GM19043 (cell line): Measurements from ENCODE around the gene OSBPL9.

Experiments
- ATAC-seq: cut with Tn5 transposase; IDR thresholded peaks from one replicate; pipeline ENCODE4 v1.9.1; 2021; ENCODE audit warnings: low read depth; ENCODE audit not compliant: unreplicated experiment

The OSBPL9 gene

DNA sequence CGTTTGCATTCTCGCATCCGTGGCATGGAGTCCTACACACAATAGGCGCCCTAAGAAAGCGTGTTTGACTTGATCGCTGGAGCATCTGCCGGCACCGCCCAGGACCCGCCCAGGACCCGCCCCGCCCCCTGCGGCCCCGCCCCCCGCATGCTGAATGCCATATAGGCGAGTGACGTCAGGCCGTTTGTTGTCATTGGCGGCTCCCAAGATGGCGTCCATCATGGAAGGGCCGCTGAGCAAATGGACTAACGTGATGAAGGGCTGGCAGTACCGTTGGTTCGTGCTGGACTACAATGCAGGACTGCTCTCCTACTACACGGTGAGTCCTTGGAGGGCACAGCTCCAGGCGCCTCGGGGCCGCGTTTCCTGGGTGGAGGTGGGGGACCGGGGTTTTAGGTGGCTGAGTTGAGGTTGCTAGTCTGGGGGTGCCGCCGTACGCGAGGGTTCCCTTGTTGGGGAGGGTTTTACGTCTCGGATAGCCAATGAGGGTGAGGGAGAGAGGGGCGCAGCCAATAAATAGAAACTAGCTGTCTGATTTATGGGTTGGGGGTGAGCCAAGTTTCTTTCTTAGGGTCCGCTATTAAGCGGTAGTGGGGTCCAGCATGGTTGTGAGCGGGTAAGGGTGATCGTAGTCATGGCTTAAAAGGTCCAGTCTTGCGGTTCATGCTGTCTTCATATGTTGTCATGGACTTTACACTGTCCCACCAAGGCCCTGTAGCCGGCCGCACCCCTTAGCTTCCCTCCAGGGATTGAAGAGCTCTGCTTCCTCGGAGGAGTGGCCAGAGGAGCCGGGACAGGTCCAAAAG lies at the start of gene OSBPL9:
Gene OSBPL9, plus strand, starts transcription at position 190 of the 806 bp plus-strand sequence. Its CDS starts 19 bp downstream, at position 209.
- peak; percentile 87 for ATAC-seq

GRCh38 chr1:51567653-51568052 lies 49.2 kb upstream of the OSBPL9 start:
- no peak for ATAC-seq

DNA sequence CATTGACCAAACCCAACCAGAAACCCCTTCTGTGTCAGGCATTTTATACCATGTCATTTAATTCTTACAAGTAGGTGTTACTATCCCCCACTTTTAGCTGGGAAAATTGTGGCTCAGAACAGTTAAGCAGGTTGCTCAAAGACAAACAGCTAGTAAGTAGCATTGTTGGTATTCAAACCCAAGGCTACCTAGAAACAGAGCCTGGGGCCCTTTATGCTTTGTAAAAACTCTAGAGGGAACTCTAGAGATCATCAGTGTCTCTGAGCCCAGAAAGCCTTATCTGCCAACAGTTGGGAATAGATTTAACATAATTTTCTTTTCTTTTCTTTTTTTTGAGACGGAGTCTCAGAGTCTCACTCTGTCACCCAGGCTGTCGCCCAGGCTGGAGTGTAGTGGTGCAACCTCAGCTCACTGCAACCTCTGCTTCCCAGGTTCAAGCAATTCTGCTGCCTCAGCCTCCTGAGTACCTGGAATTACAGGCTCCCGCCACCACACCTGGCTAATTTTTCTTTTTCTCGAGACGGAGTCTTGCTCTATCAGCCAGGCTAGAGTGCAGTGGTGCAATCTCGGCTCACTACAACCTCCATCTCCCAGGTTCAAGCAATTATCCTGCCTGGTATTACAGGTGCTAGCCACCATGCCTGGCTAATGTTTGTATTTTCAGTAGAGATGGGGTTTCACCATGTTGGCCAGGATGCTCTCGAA lies 48.5 kb upstream of the OSBPL9 start:
- ATAC-seq, result no peak

GRCh38 chr1:51569284-51570062 lies 47.4 kb upstream of the OSBPL9 start:
- peak; percentile 86 for ATAC-seq

GRCh38 chr1:51570063-51570710 lies 46.7 kb upstream of the OSBPL9 start:
- no peak for ATAC-seq

DNA sequence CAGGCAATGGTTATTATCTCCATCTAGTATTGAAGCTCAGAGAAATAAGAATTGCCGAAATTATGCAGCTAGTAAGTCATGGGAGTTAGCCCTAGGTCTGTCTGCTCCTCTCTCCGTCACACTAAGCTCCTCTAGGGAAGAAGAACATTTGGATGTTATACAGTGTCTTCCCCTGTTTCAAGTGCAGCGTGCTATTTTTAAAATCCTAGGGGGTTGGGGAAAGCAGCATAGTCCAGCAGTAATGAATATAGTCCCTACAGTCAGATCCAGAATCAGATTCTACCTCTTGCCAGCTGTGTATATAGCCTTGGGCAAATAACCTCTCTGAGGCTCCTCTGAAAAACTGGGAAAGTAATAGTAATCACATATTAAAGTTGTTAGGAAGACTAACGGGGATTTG lies 44.5 kb upstream of the OSBPL9 start:
- no peak for ATAC-seq

DNA sequence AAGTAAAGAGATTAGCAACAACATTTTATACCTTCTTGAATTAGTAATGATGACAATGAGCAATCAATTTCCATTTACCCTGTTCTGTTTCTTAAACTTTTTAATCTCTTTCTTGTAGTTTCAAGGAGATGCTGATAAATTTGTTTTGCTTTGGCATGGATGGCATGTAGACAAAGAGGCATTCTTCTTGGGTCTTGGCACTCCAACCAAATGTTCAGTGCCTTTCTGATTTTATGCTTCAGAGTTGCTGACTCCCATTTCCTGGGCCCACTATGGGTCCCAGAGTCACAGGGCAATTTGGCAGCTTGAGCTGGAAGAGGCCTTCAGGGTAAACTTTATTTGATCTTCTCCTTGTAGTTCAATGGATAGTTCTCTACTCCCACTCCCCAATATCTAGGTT lies 42.1 kb upstream of the OSBPL9 start:
- no peak for ATAC-seq

DNA sequence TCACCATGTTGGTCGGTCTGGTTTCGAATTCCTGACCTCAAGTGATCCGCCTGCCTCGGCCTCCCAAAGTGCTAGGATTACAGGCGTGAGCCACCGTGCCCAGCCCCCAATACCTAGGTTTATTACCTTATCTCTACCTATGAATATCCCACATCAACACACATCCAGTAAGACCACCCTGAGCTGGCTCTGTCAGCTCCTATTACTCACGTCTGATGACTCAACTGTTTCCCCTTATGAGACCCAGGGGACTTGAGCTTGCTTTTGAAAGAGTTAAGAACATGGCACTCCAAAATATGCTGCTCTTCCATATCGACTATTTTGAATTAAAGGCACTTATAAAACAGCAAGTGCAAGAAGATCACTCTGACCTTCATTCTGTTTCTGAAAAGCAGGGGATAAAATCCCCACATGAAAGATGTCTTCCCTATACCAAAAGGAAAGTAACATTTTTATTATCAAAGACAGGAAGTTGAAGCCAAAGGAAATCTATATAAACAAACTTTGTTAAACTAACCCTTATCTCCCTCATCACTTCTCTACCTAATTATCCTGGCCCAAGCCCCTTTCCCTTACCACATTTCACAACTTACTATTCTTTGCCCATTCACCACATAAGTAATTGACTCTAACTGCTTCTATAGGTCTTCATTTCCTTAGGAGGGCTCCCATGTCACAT lies 41.3 kb upstream of the OSBPL9 start:
- no peak for ATAC-seq

- no peak for ATAC-seq
These were observed 40.8 kb upstream of the OSBPL9 start for GRCh38 chr1:51576085-51576444.

DNA sequence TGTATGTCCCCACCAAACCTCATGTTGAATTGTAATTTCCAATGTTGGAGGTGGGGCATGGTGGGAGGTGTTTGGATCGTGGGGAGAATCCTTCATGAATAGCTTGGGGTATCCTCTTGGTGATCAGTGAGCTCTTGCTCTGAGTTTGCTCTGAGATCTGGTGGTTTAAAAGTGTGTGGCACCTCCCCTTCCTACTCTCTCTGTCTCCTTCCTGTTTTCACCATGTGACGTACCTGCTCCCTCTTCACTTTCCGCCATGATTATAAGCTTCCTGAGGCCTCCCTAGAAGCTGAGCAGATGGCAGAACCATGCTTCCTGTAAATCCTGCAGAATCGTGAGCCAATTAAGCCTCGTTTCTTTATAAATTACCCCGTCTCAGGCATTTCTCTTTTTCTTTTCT lies 40.0 kb upstream of the OSBPL9 start:
- no peak for ATAC-seq

DNA sequence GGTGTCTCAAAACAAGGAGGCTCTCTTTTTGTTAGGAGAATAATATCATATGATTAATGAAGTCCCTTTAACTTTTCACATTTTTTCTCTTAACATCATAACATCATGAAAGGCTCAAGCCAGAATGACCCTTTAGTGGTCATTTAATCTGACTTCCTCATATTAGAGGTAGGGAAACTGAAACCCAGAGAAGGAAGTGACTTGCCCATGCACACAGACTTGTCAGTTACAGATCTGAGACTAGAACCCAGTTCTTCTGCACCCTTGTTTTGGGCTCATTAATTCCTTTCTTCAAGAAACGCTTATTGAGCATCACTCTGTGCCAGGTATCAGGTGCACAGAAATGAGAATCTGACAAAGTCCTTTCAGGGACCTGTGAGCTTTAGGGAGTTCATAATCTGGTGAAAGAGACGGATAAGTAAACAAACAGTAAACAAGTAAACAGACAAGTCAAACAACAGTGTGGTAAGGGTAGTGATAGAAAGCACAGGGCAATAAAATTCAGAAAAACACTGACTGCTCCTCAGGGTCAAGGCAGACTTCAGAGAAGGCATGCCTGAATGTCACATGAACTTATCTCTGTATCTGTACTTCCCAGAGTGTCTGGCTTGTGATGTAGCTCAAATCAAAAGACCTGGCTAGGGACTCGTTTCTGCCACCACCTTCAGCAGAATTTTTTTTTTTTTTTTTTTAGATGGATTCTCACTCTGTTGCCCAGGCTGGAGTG lies 38.3 kb upstream of the OSBPL9 start:
- ATAC-seq, result peak; percentile 88

GRCh38 chr1:51581238-51581637 lies 35.7 kb upstream of the OSBPL9 start:
- no peak for ATAC-seq

DNA sequence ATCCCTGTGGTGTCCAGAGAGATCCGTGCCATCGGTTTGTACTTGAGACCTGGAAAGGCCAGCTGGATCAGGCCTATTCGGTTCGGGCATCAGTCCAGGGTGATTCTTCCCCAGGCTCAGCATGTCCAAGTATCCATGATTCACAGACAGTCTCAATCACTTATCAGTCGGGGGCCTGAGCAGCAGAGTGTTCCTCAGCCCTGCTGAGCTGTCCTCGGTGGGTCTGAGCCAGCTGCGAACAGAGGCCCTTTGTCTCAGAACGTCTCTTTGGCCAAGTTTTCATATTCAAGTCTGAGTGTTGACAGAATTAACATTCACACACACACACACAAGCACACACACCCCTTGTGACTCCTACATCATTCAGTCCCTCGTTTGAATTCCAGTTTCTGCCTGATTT lies 33.4 kb upstream of the OSBPL9 start:
- no peak for ATAC-seq

DNA sequence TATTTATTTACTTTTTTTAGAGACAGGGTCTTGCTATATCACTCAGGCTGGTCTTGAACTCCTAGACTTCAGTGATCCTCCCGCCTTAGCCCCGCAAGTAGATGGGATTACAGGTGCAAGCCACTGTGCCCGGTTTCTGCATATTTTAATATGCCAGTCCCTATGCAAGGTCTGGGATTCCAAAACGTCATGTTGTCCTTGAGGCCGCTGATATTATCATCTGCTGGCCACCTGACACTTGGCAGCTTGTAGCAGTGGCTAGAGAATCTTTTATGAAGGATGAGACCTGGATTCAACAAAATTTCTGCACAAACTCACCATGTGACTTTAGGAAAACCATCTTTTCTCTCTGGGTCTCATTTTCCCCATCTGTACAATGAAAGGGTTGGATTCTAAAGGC lies 32.9 kb upstream of the OSBPL9 start:
- ATAC-seq, result no peak

- ATAC-seq, result no peak
These were observed 24.2 kb upstream of the OSBPL9 start for GRCh38 chr1:51592711-51593110.

DNA sequence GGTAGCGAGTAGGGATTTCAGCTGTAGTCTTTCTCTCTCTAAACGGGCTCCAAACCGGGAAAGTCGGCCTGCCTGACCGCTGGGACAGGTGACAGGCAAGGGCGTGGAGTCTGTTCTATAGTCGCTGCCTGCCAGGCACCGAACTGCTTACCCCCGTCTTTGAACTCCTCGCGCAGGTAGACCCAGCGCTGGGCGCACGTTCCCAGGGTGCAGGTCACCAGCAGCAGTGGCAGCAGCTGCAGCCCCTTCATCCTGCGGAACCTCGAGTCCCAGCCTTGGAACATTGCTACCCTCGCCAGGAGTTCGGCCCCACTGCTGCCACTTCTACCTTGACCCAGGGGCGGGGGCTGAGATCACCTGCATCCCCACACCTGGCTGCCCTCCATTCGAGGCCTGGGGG lies 22.2 kb upstream of the OSBPL9 start:
- ATAC-seq, result no peak

- no peak for ATAC-seq
These were observed 16.4 kb upstream of the OSBPL9 start for GRCh38 chr1:51600529-51600928.

GRCh38 chr1:51600965-51601364 lies 15.9 kb upstream of the OSBPL9 start:
- ATAC-seq, result no peak

DNA sequence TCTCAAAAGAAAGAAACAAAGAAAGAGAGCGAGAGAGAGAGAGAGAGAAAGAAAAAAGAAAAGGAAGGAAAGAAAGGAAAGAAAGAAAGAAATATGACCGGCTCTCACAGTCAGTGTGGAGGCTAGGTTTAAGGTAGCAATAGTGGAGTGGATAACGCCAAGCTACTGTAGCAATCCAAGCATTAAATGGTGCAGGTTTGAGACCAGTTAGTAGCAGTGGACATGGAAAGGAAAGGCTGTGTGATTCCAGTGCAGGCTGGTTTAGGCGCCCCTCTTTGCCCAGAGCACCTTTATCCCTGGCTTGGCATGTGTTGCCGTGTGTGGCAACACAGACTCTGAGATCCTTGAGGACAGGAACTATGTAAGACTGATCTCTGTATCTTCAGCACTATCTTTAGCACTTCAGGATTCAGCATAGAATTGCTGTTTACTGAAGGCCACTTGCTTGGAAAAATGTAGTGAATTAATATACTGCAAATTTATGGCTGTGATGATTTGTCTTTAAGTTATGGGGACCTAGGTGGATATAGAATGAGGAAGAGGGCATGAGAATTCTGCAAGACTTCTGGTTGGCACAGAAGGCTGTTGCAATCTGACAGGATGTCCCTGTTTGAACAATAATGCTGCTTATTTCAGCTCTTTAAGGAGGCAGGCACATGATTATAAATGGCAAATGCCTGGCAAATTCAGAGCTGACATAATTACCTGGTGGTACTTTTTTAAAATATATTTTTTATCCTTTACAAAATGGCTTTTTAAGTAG lies 10.8 kb upstream of the OSBPL9 start:
- no peak for ATAC-seq
